ENCODE data around the gene TEDC1. TPM values are rescaled to one million over a fixed set of nuclear protein-coding genes. Genes with fewer than 3 reads are reported as not detected.

The TEDC1 gene
- polyA plus RNA-seq, 2 donors, result 11.8 to 17.6 TPM

- no peaks in the 10 kb centered on the region for H3K9me3 ChIP-seq (ENCODE audit: control insufficient read depth in 2 of 2, insufficient read depth in 1 of 2, low read depth in 1 of 2, low read length in 1 of 2)
- H3K27ac ChIP-seq (ENCODE audit: low read depth in 2 of 2, low read length in 1 of 2), result peak overlapping the region; percentile 65 to 75
- peaks cover 0 to 26% of the 10 kb centered on the region in 2 donors for H3K36me3 ChIP-seq (ENCODE audit: control insufficient read depth in 2 of 2, insufficient read depth in 2 of 2, low read length in 1 of 2)
- H3K27me3 ChIP-seq (ENCODE audit: control insufficient read depth in 1 of 2, insufficient read depth in 2 of 2, low read length in 2 of 2), result no peaks in the 10 kb centered on the region
- no peak overlapping the region for H3K4me3 ChIP-seq (ENCODE audit: low read depth in 1 of 2, low read length in 2 of 2)
- 56 to 71% methylated on average over 20 of the region's 20 CpGs for WGBS, 2 donors
- H3K4me1 ChIP-seq (ENCODE audit: control insufficient read depth in 2 of 2, insufficient read depth in 2 of 2, low read length in 1 of 2), result peaks cover 7 to 52% of the 10 kb centered on the region in 2 donors
Observed at GRCh38 chr14:105467249-105467941, 23.7 kb upstream of the TEDC1 start.

GRCh38 chr14:105467942-105468471 is 23.0 kb upstream of the TEDC1 start:
- Histone ChIP-seq H3K36me3 (ENCODE audit: control insufficient read depth in 2 of 2, insufficient read depth in 2 of 2, low read length in 1 of 2) (peaks cover 0 to 22% of the 10 kb centered on the region in 2 donors), H3K27me3 (ENCODE audit: control insufficient read depth in 1 of 2, insufficient read depth in 2 of 2, low read length in 2 of 2) (no peaks in the 10 kb centered on the region), H3K4me1 (ENCODE audit: control insufficient read depth in 2 of 2, insufficient read depth in 2 of 2, low read length in 1 of 2) (peaks cover 13 to 59% of the 10 kb centered on the region in 2 donors), H3K27ac (ENCODE audit: low read depth in 2 of 2, low read length in 1 of 2) (peak overlapping the region; percentile 65 to 75), H3K4me3 (ENCODE audit: low read depth in 1 of 2, low read length in 2 of 2) (no peak overlapping the region), H3K9me3 (ENCODE audit: control insufficient read depth in 2 of 2, insufficient read depth in 1 of 2, low read depth in 1 of 2, low read length in 1 of 2) (no peaks in the 10 kb centered on the region)
- 61 to 81% methylated on average over 22 of the region's 22 CpGs for WGBS, 2 donors

GRCh38 chr14:105468621-105469241 is 22.3 kb upstream of the TEDC1 start:
- H3K4me1 ChIP-seq (ENCODE audit: control insufficient read depth in 2 of 2, insufficient read depth in 2 of 2, low read length in 1 of 2), result peaks cover 16 to 66% of the 10 kb centered on the region in 2 donors
- no peaks in the 10 kb centered on the region for H3K27me3 ChIP-seq (ENCODE audit: control insufficient read depth in 1 of 2, insufficient read depth in 2 of 2, low read length in 2 of 2)
- H3K27ac ChIP-seq (ENCODE audit: low read depth in 2 of 2, low read length in 1 of 2), result peak overlapping the region; percentile 65 to 75
- 42 to 55% methylated on average over 18 to 19 of the region's 19 CpGs for WGBS, 2 donors
- no peaks in the 10 kb centered on the region for H3K9me3 ChIP-seq (ENCODE audit: control insufficient read depth in 2 of 2, insufficient read depth in 1 of 2, low read depth in 1 of 2, low read length in 1 of 2)
- peaks cover 0 to 15% of the 10 kb centered on the region in 2 donors for H3K36me3 ChIP-seq (ENCODE audit: control insufficient read depth in 2 of 2, insufficient read depth in 2 of 2, low read length in 1 of 2)
- H3K4me3 ChIP-seq (ENCODE audit: low read depth in 1 of 2, low read length in 2 of 2), result no peak overlapping the region

GRCh38 chr14:105469456-105470349 is 21.3 kb upstream of the TEDC1 start:
- WGBS, 2 donors, result 77 to 84% methylated on average over 49 to 54 of the region's 54 CpGs
- Histone ChIP-seq H3K4me3 (ENCODE audit: low read depth in 1 of 2, low read length in 2 of 2) (no peak overlapping the region), H3K27me3 (ENCODE audit: control insufficient read depth in 1 of 2, insufficient read depth in 2 of 2, low read length in 2 of 2) (no peaks in the 10 kb centered on the region), H3K36me3 (ENCODE audit: control insufficient read depth in 2 of 2, insufficient read depth in 2 of 2, low read length in 1 of 2) (peaks cover 0 to 7% of the 10 kb centered on the region in 2 donors), H3K27ac (ENCODE audit: low read depth in 2 of 2, low read length in 1 of 2) (peak overlapping the region; percentile 53 to 65), H3K9me3 (ENCODE audit: control insufficient read depth in 2 of 2, insufficient read depth in 1 of 2, low read depth in 1 of 2, low read length in 1 of 2) (no peaks in the 10 kb centered on the region), H3K4me1 (ENCODE audit: control insufficient read depth in 2 of 2, insufficient read depth in 2 of 2, low read length in 1 of 2) (peaks cover 16 to 68% of the 10 kb centered on the region in 2 donors)

- Histone ChIP-seq H3K27ac (ENCODE audit: low read depth in 2 of 2, low read length in 1 of 2) (no peak overlapping the region), H3K4me3 (ENCODE audit: low read depth in 1 of 2, low read length in 2 of 2) (no peak overlapping the region), H3K9me3 (ENCODE audit: control insufficient read depth in 2 of 2, insufficient read depth in 1 of 2, low read depth in 1 of 2, low read length in 1 of 2) (no peaks in the 10 kb centered on the region), H3K36me3 (ENCODE audit: control insufficient read depth in 2 of 2, insufficient read depth in 2 of 2, low read length in 1 of 2) (peaks cover 0 to 3% of the 10 kb centered on the region in 2 donors), H3K27me3 (ENCODE audit: control insufficient read depth in 1 of 2, insufficient read depth in 2 of 2, low read length in 2 of 2) (no peaks in the 10 kb centered on the region), H3K4me1 (ENCODE audit: control insufficient read depth in 2 of 2, insufficient read depth in 2 of 2, low read length in 1 of 2) (peaks cover 16 to 63% of the 10 kb centered on the region in 2 donors)
- 83 to 84% methylated on average over 34 of the region's 34 CpGs for WGBS, 2 donors
Observed at GRCh38 chr14:105470350-105471296, 20.4 kb upstream of the TEDC1 start.

- H3K4me1 ChIP-seq (ENCODE audit: control insufficient read depth in 2 of 2, insufficient read depth in 2 of 2, low read length in 1 of 2), result peaks cover 19 to 61% of the 10 kb centered on the region in 2 donors
- H3K36me3 ChIP-seq (ENCODE audit: control insufficient read depth in 2 of 2, insufficient read depth in 2 of 2, low read length in 1 of 2), result peaks cover 0 to 3% of the 10 kb centered on the region in 2 donors
- no peaks in the 10 kb centered on the region for H3K9me3 ChIP-seq (ENCODE audit: control insufficient read depth in 2 of 2, insufficient read depth in 1 of 2, low read depth in 1 of 2, low read length in 1 of 2)
- no peaks in the 10 kb centered on the region for H3K27me3 ChIP-seq (ENCODE audit: control insufficient read depth in 1 of 2, insufficient read depth in 2 of 2, low read length in 2 of 2)
- WGBS, 2 donors, result 64 to 75% methylated on average over 13 to 19 of the region's 19 CpGs
- H3K27ac ChIP-seq (ENCODE audit: low read depth in 2 of 2, low read length in 1 of 2), result no peak overlapping the region
- H3K4me3 ChIP-seq (ENCODE audit: low read depth in 1 of 2, low read length in 2 of 2), result no peak overlapping the region
Observed at GRCh38 chr14:105471297-105471821, 19.7 kb upstream of the TEDC1 start.

- Histone ChIP-seq H3K27ac (ENCODE audit: low read depth in 2 of 2, low read length in 1 of 2) (peak overlapping the region in 1 of 2 donors; percentile 93), H3K9me3 (ENCODE audit: control insufficient read depth in 2 of 2, insufficient read depth in 1 of 2, low read depth in 1 of 2, low read length in 1 of 2) (no peaks in the 10 kb centered on the region), H3K36me3 (ENCODE audit: control insufficient read depth in 2 of 2, insufficient read depth in 2 of 2, low read length in 1 of 2) (peaks cover 0 to 3% of the 10 kb centered on the region in 2 donors), H3K4me1 (ENCODE audit: control insufficient read depth in 2 of 2, insufficient read depth in 2 of 2, low read length in 1 of 2) (peaks cover 20 to 63% of the 10 kb centered on the region in 2 donors), H3K27me3 (ENCODE audit: control insufficient read depth in 1 of 2, insufficient read depth in 2 of 2, low read length in 2 of 2) (no peaks in the 10 kb centered on the region), H3K4me3 (ENCODE audit: low read depth in 1 of 2, low read length in 2 of 2) (no peak overlapping the region)
- 79 to 84% methylated on average over 6 to 8 of the region's 8 CpGs for WGBS, 2 donors
Observed at GRCh38 chr14:105471823-105472485, 19.1 kb upstream of the TEDC1 start.

- no peak overlapping the region for H3K4me3 ChIP-seq (ENCODE audit: low read depth in 1 of 2, low read length in 2 of 2)
- peaks cover 0 to 3% of the 10 kb centered on the region in 2 donors for H3K36me3 ChIP-seq (ENCODE audit: control insufficient read depth in 2 of 2, insufficient read depth in 2 of 2, low read length in 1 of 2)
- H3K27ac ChIP-seq (ENCODE audit: low read depth in 2 of 2, low read length in 1 of 2), result peak overlapping the region; percentile 91 to 93
- H3K4me1 ChIP-seq (ENCODE audit: control insufficient read depth in 2 of 2, insufficient read depth in 2 of 2, low read length in 1 of 2), result peaks cover 20 to 62% of the 10 kb centered on the region in 2 donors
- H3K9me3 ChIP-seq (ENCODE audit: control insufficient read depth in 2 of 2, insufficient read depth in 1 of 2, low read depth in 1 of 2, low read length in 1 of 2), result no peaks in the 10 kb centered on the region
- WGBS, 2 donors, result 40 to 46% methylated on average over 11 to 12 of the region's 12 CpGs
- H3K27me3 ChIP-seq (ENCODE audit: control insufficient read depth in 1 of 2, insufficient read depth in 2 of 2, low read length in 2 of 2), result no peaks in the 10 kb centered on the region
Observed at GRCh38 chr14:105472486-105472991, 18.5 kb upstream of the TEDC1 start.

Data from esophagus (tissue), 2 donors.